Retinal pigment epithelial cell (primary cell): ENCODE data around the gene DENND5A.

Source experiments
- DNase-seq: peaks from one replicate; pipeline ENCODE4 v3.0.0-alpha.2; 2010; ENCODE audit warnings: low read depth
- H3K4me3 ChIP-seq: 2 replicates; pipeline ENCODE4 v1.5.1; 2011; ENCODE audit warnings: mild to moderate bottlenecking, low read length, control low read depth, moderate library complexity
- TF ChIP-seq, protein P1 (sequence below): conservative IDR thresholded peaks from 2 replicates; pipeline ENCODE4 v1.5.1; 2011; ENCODE audit warnings: low read depth, low read length, control low read depth, inconsistent platforms

DENND5A gene

GRCh38 chr11:9182180-9182871 lies 82.8 kb downstream of the DENND5A start:
- TF ChIP-seq, protein P1, sequence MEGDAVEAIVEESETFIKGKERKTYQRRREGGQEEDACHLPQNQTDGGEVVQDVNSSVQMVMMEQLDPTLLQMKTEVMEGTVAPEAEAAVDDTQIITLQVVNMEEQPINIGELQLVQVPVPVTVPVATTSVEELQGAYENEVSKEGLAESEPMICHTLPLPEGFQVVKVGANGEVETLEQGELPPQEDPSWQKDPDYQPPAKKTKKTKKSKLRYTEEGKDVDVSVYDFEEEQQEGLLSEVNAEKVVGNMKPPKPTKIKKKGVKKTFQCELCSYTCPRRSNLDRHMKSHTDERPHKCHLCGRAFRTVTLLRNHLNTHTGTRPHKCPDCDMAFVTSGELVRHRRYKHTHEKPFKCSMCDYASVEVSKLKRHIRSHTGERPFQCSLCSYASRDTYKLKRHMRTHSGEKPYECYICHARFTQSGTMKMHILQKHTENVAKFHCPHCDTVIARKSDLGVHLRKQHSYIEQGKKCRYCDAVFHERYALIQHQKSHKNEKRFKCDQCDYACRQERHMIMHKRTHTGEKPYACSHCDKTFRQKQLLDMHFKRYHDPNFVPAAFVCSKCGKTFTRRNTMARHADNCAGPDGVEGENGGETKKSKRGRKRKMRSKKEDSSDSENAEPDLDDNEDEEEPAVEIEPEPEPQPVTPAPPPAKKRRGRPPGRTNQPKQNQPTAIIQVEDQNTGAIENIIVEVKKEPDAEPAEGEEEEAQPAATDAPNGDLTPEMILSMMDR: no peak
- no peak for DNase-seq
- no peak overlapping the region for H3K4me3 ChIP-seq

- TF ChIP-seq, protein P1: no peak
- no peak for DNase-seq
- no peak overlapping the region for H3K4me3 ChIP-seq
Observed at GRCh38 chr11:9180784-9181183, 84.4 kb downstream of the DENND5A start.

- no peak overlapping the region for H3K4me3 ChIP-seq
- no peak for DNase-seq
- TF ChIP-seq, protein P1: no peak
Observed at GRCh38 chr11:9179141-9179540, 86.0 kb downstream of the DENND5A start.

GRCh38 chr11:9178716-9179115 lies 86.4 kb downstream of the DENND5A start:
- H3K4me3 ChIP-seq: no peak overlapping the region
- DNase-seq: no peak
- TF ChIP-seq, protein P1: no peak

DNA sequence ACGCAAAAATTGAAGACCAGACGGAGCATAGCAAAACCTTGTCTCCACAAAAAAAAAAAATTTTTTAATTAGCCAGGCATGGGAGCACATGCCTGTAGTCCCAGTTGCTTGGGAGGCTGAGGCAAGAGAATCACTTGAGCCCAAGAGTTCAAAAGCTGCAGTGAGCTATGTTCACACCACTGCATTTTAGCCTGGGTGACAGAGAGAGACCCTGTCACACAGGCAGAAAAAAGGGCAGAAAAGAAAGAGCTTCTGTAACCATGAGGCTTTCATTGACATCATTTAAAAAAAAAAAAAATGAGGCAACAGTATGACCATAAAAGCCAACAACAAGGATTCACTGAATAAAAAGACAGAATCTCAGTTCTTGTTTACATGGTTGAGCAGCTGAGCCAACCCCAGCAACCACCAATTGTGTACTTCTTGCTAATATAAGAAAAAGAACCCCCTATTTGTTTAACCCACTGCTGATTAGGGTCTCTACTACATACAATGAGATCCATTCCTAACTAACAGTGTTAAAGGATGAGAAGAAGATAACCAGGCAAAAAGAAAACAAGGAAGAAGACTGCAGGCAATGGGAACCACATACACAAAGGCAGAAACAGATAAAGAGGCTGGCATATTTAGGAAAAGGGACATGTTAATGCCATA lies 87.6 kb downstream of the DENND5A start:
- H3K4me3 ChIP-seq: no peak overlapping the region
- DNase-seq: no peak
- TF ChIP-seq, protein P1: no peak

GRCh38 chr11:9176550-9176949 lies 88.6 kb downstream of the DENND5A start:
- TF ChIP-seq, protein P1: no peak
- no peak overlapping the region for H3K4me3 ChIP-seq
- no peak for DNase-seq

DNA sequence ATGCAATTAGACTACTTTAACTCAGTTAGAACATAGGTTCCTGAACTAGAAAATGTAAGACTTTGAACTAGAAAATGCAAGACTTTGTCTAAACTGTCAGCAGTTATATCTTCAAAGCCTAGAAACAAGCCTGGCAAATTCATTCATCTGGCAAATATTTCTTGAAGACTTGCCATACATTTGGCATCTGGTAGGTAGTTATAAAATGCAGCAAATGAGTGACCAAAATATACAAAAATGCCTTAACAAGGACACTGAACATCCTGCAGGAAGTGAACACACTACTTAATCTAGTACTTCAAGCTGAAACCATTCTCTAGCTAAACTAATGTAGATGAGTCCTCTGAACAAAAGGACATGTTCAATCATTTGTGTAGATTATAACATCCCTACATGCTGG lies 89.0 kb downstream of the DENND5A start:
- DNase-seq: no peak
- TF ChIP-seq, protein P1: no peak
- no peak overlapping the region for H3K4me3 ChIP-seq
